ENCODE data around the gene SF3B4. TPM values are rescaled to one million over a fixed set of nuclear protein-coding genes. Genes with fewer than 3 reads are reported as not detected.

Gene SF3B4
- total and polyA plus RNA-seq, 2 experiments from 2014 or later: 18.1 to 75.8 TPM

DNA sequence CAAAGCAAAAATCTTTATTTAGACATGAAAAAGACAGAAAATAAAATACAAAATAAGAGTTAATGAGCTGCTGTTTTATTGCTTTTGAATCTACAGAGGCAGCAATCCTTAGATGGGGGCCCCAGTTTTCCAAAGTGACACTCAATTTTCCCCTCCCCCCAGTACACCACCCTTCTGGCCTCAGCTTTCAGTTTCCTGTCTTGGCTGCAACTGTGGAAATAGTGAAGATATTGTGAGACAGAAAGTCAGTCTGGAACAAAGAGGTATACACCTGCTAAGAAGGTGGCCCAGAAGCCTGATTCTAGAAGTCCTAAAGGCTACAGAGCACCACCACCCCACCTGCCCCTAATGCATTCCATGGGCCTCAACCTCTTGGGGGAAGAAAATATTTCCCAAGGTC, 10.2 kb upstream of the SF3B4 start:
- no peak overlapping the region for H3K4me3 ChIP-seq
- no peak overlapping the region for H3K27ac ChIP-seq
- H3K27me3 ChIP-seq: no peaks in the 10 kb centered on the region
- no peaks in the 10 kb centered on the region for H3K9me3 ChIP-seq (ENCODE audit: low read depth)
- H3K36me3 ChIP-seq: no peaks in the 10 kb centered on the region
- peaks cover 23% of the 10 kb centered on the region for H3K4me1 ChIP-seq (ENCODE audit: low read depth)
- DNase-seq (ENCODE audit: low read depth in 1 of 2, low spot score in 1 of 2): no peak
- TF ChIP-seq, protein P1, sequence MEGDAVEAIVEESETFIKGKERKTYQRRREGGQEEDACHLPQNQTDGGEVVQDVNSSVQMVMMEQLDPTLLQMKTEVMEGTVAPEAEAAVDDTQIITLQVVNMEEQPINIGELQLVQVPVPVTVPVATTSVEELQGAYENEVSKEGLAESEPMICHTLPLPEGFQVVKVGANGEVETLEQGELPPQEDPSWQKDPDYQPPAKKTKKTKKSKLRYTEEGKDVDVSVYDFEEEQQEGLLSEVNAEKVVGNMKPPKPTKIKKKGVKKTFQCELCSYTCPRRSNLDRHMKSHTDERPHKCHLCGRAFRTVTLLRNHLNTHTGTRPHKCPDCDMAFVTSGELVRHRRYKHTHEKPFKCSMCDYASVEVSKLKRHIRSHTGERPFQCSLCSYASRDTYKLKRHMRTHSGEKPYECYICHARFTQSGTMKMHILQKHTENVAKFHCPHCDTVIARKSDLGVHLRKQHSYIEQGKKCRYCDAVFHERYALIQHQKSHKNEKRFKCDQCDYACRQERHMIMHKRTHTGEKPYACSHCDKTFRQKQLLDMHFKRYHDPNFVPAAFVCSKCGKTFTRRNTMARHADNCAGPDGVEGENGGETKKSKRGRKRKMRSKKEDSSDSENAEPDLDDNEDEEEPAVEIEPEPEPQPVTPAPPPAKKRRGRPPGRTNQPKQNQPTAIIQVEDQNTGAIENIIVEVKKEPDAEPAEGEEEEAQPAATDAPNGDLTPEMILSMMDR (IDR thresholded peaks at IDR 0.05; ENCODE audit: low read depth, low read length): no peak

DNA sequence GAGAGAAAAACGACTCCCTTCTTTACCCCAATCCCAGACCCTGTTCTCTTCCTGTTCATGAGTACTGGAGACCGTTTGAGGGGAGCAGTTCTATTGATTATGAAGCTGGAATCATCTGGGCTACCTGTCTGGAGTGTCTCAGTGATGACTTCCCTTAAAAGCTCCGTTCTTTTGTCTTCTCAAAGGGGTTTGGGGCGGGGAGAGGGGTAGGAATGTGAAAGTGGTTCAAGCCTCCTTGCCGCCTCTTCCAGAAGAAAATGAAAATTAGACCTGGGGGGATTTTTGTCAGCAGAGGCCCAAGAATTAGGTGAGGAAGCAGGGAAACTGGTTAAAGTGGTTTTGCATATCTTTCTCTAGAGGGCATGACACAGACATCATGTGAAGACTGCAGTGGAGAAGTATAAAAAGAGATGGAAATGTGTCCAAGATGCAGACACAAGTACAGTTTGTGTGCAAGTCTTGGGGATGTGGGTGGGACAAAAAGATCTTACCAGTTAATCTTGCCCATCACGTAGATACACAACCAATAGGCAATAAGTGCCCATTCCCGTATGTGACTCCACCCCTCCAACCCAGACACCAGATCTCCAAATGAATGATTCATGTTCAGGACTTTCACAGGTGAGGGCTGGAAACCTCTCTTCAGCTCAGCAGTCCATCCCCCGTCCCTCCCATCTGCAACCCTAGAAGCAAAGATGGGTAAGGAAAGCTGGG, 9.5 kb upstream of the SF3B4 start:
- Histone ChIP-seq H3K27me3 (no peaks in the 10 kb centered on the region), H3K36me3 (no peaks in the 10 kb centered on the region), H3K4me1 (ENCODE audit: low read depth) (peaks cover 23% of the 10 kb centered on the region), H3K4me3 (peak overlapping the region; percentile 5), H3K27ac (no peak overlapping the region), H3K9me3 (ENCODE audit: low read depth) (no peaks in the 10 kb centered on the region)
- TF ChIP-seq, protein P1 (IDR thresholded peaks at IDR 0.05; ENCODE audit: low read depth, low read length): no peak
- peak in 1 of 2 donors; percentile 38 for DNase-seq (ENCODE audit: low read depth in 1 of 2, low spot score in 1 of 2)

DNA sequence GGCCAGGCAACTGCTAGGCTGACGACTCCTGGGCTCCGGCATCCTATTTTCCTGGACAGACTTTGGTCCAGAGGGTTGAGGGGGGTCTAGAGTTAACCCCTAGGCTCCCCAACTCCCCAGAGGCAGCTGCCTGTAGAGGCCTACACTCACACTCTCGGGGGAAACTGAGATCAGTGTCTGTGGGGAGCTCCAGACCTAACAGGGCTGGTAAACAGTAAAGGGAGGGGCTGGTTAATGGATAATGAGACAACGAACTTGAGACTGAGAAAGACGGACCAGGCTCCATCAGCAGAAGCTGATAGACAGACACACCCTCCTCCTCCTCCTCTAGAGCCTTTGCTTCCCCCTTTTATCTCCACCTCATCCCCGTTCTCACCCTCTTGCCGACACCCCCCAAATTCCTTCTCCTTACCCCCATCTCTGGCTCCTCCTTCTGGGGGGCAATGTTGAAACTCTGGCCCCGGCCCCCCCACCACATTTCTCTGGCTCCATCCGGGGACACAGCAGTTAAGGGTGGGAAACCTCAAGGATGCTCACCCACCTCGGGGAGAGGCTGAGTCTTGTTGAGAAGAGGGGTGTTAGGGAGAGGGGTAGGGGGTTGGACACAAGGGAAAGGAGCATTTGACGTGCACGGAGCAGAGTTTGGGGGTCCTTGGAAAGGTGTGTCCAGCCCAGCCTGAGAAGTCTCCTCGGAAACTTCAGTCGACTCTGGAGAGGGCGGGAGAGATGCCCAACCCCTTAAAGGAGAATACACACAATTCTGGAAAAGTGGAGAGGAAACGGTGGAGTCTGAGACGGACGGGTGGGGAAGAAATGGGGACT, 8.8 kb upstream of the SF3B4 start, which contains the start of gene MTMR11:
MTMR11 (minus strand) TSS at position 710 of the 822 bp plus-strand sequence; CDS start at position 478, 232 bp downstream.
- TF ChIP-seq, protein P1 (IDR thresholded peaks at IDR 0.05; ENCODE audit: low read depth, low read length): no peak
- H3K27ac ChIP-seq: no peak within 1 kb of the TSS
- no peaks in the 10 kb centered on the region for H3K9me3 ChIP-seq (ENCODE audit: low read depth)
- H3K4me1 ChIP-seq (ENCODE audit: low read depth): peaks cover 23% of the 10 kb centered on the region
- H3K36me3 ChIP-seq: no peaks in the 10 kb centered on the region
- peak within 1 kb of the TSS; percentile 5 for H3K4me3 ChIP-seq
- DNase-seq (ENCODE audit: low read depth in 1 of 2, low spot score in 1 of 2): peak in 1 of 2 donors; percentile 47
- no peaks in the 10 kb centered on the region for H3K27me3 ChIP-seq

DNA sequence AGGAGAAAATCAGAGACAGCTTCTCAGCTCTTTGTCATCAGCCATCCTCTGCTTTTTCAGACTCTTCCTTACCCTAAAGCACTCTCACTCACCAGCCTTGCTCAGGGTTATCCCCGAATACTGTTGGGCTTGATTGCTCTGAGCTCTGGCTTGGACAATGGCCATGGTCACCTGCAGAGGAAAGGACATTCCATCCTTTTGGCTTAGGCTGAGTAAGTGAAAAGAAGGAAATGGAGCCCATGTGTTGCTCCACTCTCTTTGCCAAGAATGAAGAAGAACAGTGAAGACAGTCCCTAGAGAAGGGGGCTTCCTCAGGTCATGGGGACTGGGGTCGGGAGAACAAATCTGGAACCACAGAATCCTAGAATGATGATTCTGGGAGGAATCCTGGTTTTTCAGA, 6.8 kb upstream of the SF3B4 start:
- no peak overlapping the region for H3K27ac ChIP-seq
- H3K36me3 ChIP-seq: no peaks in the 10 kb centered on the region
- H3K4me3 ChIP-seq: no peak overlapping the region
- peaks cover 18% of the 10 kb centered on the region for H3K4me1 ChIP-seq (ENCODE audit: low read depth)
- TF ChIP-seq, protein P1 (IDR thresholded peaks at IDR 0.05; ENCODE audit: low read depth, low read length): no peak
- H3K27me3 ChIP-seq: no peaks in the 10 kb centered on the region
- no peaks in the 10 kb centered on the region for H3K9me3 ChIP-seq (ENCODE audit: low read depth)
- no peak for DNase-seq (ENCODE audit: low read depth in 1 of 2, low spot score in 1 of 2)

DNA sequence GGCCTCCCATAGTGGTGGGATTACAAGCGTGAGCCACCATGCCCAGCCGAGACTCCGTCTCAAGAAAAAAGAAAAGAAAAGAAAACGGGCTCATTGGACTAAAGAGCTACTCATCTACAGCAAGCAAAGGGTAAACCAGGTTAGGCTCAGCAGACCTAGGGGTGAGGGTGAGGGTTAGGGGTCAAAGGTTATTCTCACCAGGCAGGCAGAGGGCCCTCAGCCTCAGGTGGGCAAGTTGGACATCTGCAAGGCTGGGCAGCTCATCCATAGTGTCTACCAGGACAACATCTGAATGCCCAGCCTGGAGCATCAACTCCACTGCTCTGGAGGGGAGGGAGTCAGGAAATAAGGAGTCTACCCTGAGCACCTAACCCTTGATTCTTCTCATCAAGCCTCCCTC, 5.6 kb upstream of the SF3B4 start:
- DNase-seq (ENCODE audit: low read depth in 1 of 2, low spot score in 1 of 2): no peak
- H3K9me3 ChIP-seq (ENCODE audit: low read depth): no peaks in the 10 kb centered on the region
- H3K27ac ChIP-seq: no peak overlapping the region
- no peaks in the 10 kb centered on the region for H3K36me3 ChIP-seq
- TF ChIP-seq, protein P1 (IDR thresholded peaks at IDR 0.05; ENCODE audit: low read depth, low read length): no peak
- no peak overlapping the region for H3K4me3 ChIP-seq
- no peaks in the 10 kb centered on the region for H3K27me3 ChIP-seq
- H3K4me1 ChIP-seq (ENCODE audit: low read depth): peaks cover 23% of the 10 kb centered on the region
